Stimulated activated CD4-positive, alpha-beta T cell treated with anti-CD3 and anti-CD28 coated beads, Interleukin-15, amount 100 ng/mL, for 1 hour (primary cell): ENCODE data around the gene SERPIND1.

Source experiments
- DNase-seq, 2 donors: peaks; one replicate each; pipeline ENCODE4 v3.0.0-alpha.2; 2020; ENCODE audit warnings: low read depth in 1 of 2, low spot score in 1 of 2

SERPIND1 gene

GRCh38 chr22:20792221-20792965 is 18.5 kb downstream of the SERPIND1 start:
- no peak for DNase-seq

GRCh38 chr22:20792966-20793728 is 19.2 kb downstream of the SERPIND1 start:
- no peak for DNase-seq

DNA sequence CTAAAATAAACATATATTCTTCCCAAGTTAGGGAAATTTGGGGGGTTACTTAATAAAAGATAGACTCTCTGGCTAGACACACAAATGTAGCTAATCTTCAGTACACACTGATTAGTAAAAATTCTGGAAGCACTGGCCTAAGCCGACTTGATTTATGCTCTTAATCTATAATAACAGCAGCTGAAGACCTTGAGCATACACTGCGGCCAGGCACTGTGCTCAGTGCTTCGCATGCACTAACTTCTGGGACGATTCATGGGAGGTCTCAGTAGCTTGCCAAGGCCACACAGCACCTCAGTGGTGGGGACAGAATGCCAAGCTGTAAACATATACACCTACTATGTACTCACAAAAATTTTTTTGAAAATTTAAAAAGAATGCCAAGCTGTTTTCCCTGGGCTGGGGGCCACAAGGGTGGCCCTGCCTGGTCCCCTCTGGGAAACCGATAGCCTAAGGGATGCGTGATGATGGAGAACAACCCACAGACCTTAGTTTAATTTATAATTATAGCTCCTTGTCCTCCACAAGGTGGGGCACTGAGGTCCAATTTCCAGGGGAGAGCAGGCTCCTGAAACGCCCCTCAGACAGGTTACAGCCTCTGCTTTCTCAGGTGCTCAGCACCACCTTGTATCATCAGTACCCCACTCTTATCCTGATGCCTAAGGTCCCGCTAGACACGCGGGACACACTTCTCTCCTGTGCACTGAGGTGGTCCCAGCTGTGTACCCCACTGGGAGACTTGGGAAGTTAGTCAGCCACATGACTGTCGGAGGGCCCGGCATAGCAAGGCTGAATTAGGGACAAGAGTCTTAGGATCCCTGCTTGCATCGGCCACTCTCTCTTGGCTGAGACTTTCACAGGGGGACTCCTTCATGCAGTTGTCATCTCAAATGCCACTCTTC is 20.1 kb downstream of the SERPIND1 start:
- no peak for DNase-seq

DNA sequence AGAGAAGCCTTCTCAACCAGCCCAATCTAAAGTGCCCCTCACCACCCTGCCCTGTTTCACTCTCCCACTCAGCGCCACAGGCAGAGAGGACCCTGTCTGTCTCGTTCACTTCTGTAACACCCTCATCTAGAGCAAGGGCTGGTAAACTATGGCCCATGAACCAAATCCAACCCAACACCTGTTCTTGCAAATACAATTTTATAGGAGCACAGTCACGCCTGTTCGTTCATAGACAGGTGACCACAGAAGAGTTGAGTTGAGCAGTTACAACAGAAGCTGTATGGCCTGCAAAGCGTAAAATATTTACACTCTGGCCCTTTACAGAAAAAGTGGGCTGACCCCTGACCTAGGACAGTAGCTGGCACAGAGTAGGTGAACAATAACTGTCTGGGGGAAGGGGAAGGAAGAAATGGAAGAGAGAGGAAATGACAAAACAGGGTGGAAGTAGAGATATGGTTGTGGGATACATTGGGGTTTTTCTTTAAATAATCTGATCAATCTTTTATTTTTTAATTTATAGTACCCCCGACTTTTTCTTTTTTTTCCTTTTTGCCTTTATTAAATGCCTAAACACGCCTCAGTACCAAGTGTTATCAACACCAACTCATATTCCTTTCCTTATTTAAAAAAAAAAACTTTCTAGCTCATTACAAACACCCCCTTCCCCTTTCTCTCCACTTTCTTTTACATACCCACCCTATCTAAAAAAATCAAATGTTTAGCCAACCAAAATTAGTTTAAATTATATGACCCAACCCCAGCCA is 20.9 kb downstream of the SERPIND1 start:
- DNase-seq = no peak

DNA sequence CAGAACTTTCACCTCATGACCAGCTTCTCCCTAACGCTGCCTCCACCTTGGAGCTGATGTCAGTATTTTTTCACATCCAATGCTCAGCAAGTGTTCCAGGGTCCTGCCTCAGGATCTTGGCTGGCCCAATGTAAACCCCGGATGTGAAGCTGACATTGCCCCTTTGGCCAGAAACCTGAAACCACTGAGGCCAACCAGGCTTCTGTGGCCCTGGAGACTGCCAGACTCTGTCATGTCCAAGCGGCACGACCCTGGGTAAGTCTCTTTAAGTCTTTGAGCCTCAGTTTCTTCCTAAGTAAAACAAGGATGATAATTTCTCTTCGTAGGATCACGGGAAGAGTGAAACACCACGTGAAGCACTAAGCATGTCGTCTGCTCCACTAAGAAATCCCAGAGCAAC is 22.8 kb downstream of the SERPIND1 start:
- no peak for DNase-seq

GRCh38 chr22:20798218-20798617 is 24.3 kb downstream of the SERPIND1 start:
- no peak for DNase-seq

GRCh38 chr22:20798974-20799373 is 25.1 kb downstream of the SERPIND1 start:
- DNase-seq = no peak

- DNase-seq = no peak
These were observed 25.5 kb downstream of the SERPIND1 start for GRCh38 chr22:20799449-20799848.

DNA sequence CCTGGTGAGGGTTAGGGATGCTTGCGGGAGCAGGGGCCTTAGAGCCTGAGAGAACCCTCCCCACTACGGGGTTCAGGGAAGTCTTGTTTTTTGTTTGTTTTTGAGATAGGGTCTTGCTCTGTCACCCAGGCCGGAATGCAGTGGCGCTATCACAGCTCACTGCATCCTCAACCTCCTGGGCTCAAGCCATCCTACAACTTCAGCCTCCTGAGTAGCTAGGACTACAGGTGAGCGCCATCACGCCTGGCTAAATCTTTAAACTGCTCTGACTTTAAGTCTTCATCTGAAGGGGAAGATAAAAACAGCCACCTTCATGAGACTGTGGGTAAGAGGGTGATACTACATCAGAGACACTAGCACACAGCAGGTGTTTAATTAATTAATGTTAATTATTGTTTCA is 28.5 kb downstream of the SERPIND1 start:
- DNase-seq = no peak

GRCh38 chr22:20802922-20803553 is 29.1 kb downstream of the SERPIND1 start:
- DNase-seq = no peak

DNA sequence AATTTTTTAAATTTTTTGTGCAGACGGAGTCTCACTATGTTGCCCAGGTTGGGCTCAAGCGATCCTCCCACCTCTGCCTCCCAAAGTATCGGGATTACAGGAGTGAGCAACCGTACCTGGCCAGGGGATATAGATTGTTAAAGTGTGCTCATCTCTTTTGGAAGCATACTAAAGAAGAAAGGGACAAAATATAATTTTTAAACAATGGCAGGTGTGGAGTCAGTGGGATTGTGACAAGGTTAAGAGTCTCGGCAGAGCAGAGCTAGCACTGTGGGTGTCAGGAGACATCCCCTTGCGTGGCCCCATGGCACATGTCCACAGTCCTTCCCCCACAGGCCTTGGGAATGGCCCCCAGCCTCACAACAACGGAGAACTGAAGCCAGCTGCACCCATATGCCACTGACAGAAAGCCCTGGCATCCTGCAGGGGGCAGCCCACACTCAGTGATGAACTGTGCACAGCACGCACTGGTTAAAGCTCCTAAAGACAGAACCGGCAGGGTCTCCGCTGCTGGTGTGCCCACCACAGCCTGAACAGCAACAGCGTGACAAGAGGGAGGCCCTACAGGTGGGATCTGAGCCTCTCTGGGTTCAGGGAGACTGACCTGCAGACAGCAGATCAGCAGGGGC is 29.9 kb downstream of the SERPIND1 start:
- peak in 1 of 2 donors; percentile 14 for DNase-seq

- no peak for DNase-seq
These were observed 30.7 kb downstream of the SERPIND1 start for GRCh38 chr22:20804650-20805049.

GRCh38 chr22:20805972-20806471 is 32.1 kb downstream of the SERPIND1 start:
- no peak for DNase-seq

DNA sequence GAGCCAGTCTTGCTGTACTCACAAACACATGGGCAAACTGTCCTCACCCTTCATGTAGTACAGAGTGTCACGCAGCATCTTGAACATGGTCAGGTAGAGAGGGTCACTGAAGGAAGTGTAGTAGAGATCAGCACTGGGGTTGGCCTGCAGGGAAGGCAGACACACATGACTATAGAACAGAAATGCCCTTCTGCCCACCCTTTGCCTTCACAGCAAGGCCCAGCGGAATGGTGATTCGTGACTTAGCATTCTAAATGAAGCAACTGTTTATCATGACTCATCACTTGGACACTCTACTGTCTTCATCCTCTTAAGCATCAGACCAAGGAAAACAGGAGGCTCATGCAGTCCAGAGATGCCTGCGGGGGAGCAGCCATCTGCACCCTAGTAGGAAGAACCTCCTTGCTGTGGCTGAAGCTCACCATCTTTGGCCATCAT is 33.4 kb downstream of the SERPIND1 start:
- no peak for DNase-seq

DNA sequence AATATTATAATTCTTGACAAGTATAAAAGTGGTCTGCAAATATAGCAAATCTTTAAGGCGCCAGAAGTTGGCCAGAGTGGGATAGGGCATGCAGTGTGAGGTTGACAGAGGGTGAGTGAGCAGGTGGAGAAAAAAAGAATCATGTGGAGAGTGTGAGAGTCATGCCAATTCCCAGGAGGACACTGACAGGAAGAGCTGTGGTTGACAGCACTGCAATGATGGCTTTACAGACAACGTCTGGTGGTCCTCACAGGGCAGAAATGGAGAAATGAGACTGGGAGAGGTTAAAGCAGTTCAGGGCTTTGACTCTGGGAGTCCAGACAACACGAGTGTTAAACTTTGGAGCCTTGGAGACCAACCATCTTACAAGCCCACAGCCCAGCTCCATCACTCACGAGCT is 34.9 kb downstream of the SERPIND1 start:
- DNase-seq = no peak

DNA sequence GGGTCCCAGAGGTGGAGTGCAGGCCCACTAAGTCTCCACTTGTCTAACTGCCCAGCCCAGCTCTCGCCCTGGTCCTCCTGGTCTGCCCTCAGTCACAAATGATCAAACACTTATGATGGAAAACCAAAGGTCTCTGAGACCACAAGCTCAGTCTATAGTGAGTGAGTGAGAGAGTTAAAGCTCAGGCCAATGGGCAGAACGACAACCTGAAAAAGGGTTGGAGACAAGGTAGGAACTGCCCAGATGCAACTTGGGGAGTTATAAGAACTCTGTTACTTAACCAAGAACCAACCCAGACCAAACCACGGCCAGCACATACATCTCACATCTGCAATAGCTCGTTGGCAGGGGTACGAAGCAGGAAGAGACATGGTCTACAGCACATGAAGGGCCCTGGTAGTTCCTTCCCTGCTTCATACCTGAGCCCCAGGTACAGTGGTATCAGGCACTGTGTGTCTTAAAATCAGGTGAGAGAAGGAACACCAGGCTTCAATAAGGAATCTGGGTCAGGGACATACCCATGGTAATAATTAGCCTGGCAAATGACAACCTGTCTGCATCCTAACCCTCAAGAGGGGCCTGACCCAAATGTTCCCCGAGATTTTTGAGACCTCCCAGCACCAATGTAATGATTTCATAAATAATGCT is 35.7 kb downstream of the SERPIND1 start:
- DNase-seq = no peak

- no peak for DNase-seq
These were observed 36.7 kb downstream of the SERPIND1 start for GRCh38 chr22:20810645-20811044.

- no peak for DNase-seq
These were observed 37.3 kb downstream of the SERPIND1 start for GRCh38 chr22:20811171-20811570.

DNA sequence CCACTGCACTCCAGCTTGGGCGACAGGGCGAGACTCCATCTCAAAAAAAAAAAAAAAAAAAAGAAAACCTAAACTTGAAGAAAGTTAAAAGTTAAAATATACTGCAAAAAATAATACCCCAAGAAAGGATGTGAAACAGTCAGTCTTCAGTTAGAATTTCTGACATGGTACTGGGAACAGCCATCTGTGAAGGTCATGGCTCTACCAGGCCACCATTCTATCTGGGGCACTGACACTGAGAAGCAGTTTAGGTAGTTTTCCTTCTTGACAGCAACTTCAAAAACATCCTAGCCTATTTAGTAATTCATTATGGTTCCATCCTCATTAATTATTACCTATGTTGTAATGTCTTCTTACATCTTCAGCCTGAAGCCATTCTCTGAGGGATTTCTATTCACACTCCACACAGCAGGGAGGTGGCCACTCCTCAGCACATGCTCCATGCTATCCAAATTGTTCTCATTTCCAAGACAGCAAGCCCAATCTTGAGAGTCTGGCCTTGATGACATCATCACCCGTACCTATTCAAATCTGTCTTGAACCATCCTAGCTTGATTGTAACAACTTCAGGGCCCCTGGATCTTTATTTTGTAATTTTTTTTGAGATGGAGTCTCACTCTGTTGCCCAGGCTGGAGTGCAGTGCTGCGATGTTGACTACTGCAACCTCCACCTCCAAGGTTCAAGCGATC is 38.2 kb downstream of the SERPIND1 start:
- no peak for DNase-seq
